ENCODE measurements around the gene CD300LF. TPM values are rescaled to one million over a fixed set of nuclear protein-coding genes. Genes with fewer than 3 reads are reported as not detected.
A peak's percentile ranks its signal among the peaks of the same experiment; 100 is the strongest.

Gene CD300LF
- total RNA-seq, 1 donor from 2014 or later: 0.19 TPM

- no peak for DNase-seq (ENCODE audit: extremely low spot score, unreplicated experiment)
- H3K27ac Mint-ChIP-seq: no peak overlapping the region
- no peaks in the 10 kb centered on the region for H3K9me3 Mint-ChIP-seq
- H3K4me1 Mint-ChIP-seq (ENCODE audit: unreplicated experiment): no peaks in the 10 kb centered on the region
- H3K27me3 Mint-ChIP-seq: peaks cover 76% of the 10 kb centered on the region
- H3K36me3 Mint-ChIP-seq: no peaks in the 10 kb centered on the region
- no peak overlapping the region for H3K4me3 Mint-ChIP-seq
- no peak for TF ChIP-seq CTCF (conservative IDR thresholded peaks at IDR 0.05)
These were observed 62.8 kb downstream of the CD300LF start for GRCh38 chr17:74649909-74650308.

GRCh38 chr17:74647871-74648672 is 64.7 kb downstream of the CD300LF start:
- no peak overlapping the region for H3K27ac Mint-ChIP-seq
- H3K4me1 Mint-ChIP-seq (ENCODE audit: unreplicated experiment): no peaks in the 10 kb centered on the region
- no peak for TF ChIP-seq CTCF (conservative IDR thresholded peaks at IDR 0.05)
- H3K27me3 Mint-ChIP-seq: peaks cover 78% of the 10 kb centered on the region
- no peak for DNase-seq (ENCODE audit: extremely low spot score, unreplicated experiment)
- no peaks in the 10 kb centered on the region for H3K9me3 Mint-ChIP-seq
- no peaks in the 10 kb centered on the region for H3K36me3 Mint-ChIP-seq
- H3K4me3 Mint-ChIP-seq: no peak overlapping the region

- TF ChIP-seq CTCF (conservative IDR thresholded peaks at IDR 0.05): peak; percentile 39
- Mint-ChIP-seq H3K27ac (no peak overlapping the region), H3K4me3 (no peak overlapping the region), H3K27me3 (peaks cover 77% of the 10 kb centered on the region), H3K4me1 (ENCODE audit: unreplicated experiment) (no peaks in the 10 kb centered on the region), H3K36me3 (no peaks in the 10 kb centered on the region), H3K9me3 (no peaks in the 10 kb centered on the region)
- DNase-seq (ENCODE audit: extremely low spot score, unreplicated experiment): no peak
These were observed 66.5 kb downstream of the CD300LF start for GRCh38 chr17:74646231-74646630.

- TF ChIP-seq CTCF (conservative IDR thresholded peaks at IDR 0.05): no peak
- Mint-ChIP-seq H3K4me3 (no peak overlapping the region), H3K36me3 (no peaks in the 10 kb centered on the region), H3K9me3 (no peaks in the 10 kb centered on the region), H3K27ac (no peak overlapping the region), H3K4me1 (ENCODE audit: unreplicated experiment) (no peaks in the 10 kb centered on the region), H3K27me3 (peaks cover 72% of the 10 kb centered on the region)
- DNase-seq (ENCODE audit: extremely low spot score, unreplicated experiment): no peak
These were observed 67.7 kb downstream of the CD300LF start for GRCh38 chr17:74645010-74645409.

GRCh38 chr17:74644419-74644818 is 68.3 kb downstream of the CD300LF start:
- H3K9me3 Mint-ChIP-seq: no peaks in the 10 kb centered on the region

More at GRCh38 chr17:74644419-74644818, 68.3 kb downstream of the CD300LF start:
- no peak for DNase-seq (ENCODE audit: extremely low spot score, unreplicated experiment)
- no peaks in the 10 kb centered on the region for H3K4me1 Mint-ChIP-seq (ENCODE audit: unreplicated experiment)
- no peaks in the 10 kb centered on the region for H3K36me3 Mint-ChIP-seq
- no peak overlapping the region for H3K4me3 Mint-ChIP-seq
- peaks cover 72% of the 10 kb centered on the region for H3K27me3 Mint-ChIP-seq
- TF ChIP-seq CTCF (conservative IDR thresholded peaks at IDR 0.05): no peak
- H3K27ac Mint-ChIP-seq: no peak overlapping the region

Small RNAs within 50 kb of the gene (microRNA-seq; reads per million reads assigned to microRNA genes)
- gene MIR3615: 59.2 reads per million, percentile 56 among the genes with 10 or more reads in this experiment

Other genes with a start within 250 kb of the CD300LF start
- 0.43 TPM in 1 of 2 replicates, not detected in the other for gene CD300A, start 246.3 kb downstream of the CD300LF start, total RNA-seq (ENCODE audit: low replicate concordance)
- gene CD300LB, start 181.4 kb downstream of the CD300LF start, total RNA-seq (ENCODE audit: low replicate concordance): not detected in 2 replicates
- not detected in 2 replicates for gene CD300C, start 166.8 kb downstream of the CD300LF start, total RNA-seq (ENCODE audit: low replicate concordance)
- gene CD300H, start 145.4 kb downstream of the CD300LF start, total RNA-seq (ENCODE audit: low replicate concordance): not detected in 2 replicates
- not detected in 2 replicates for gene CD300LD, start 120.6 kb downstream of the CD300LF start, total RNA-seq (ENCODE audit: low replicate concordance)
- gene CD300E, start 89.2 kb downstream of the CD300LF start, total RNA-seq (ENCODE audit: low replicate concordance): not detected in 2 replicates
- 3.4 and 4.2 TPM in 2 replicates for gene RAB37, start 24.3 kb upstream of the CD300LF start, total RNA-seq (ENCODE audit: low replicate concordance)
- gene NHERF1, start 35.7 kb upstream of the CD300LF start, total RNA-seq (ENCODE audit: low replicate concordance): 86.9 and 157 TPM in 2 replicates
- gene NAT9, start 63.4 kb upstream of the CD300LF start, total RNA-seq (ENCODE audit: low replicate concordance): 54.7 and 67.2 TPM in 2 replicates
- 0.36 and 0.72 TPM in 2 replicates for gene GRIN2C, start 147.0 kb upstream of the CD300LF start, total RNA-seq (ENCODE audit: low replicate concordance)
- gene FDXR, start 160.1 kb upstream of the CD300LF start, total RNA-seq (ENCODE audit: low replicate concordance): 28.1 and 44.4 TPM in 2 replicates
- 0.82 and 2.7 TPM in 2 replicates for gene FADS6, start 180.7 kb upstream of the CD300LF start, total RNA-seq (ENCODE audit: low replicate concordance)
- 0.56 and 1.4 TPM in 2 replicates for gene USH1G, start 210.3 kb upstream of the CD300LF start, total RNA-seq (ENCODE audit: low replicate concordance)
- 0.12 TPM in 1 of 2 replicates, not detected in the other for gene OTOP2, start 211.3 kb upstream of the CD300LF start, total RNA-seq (ENCODE audit: low replicate concordance)
- gene OTOP3, start 223.0 kb upstream of the CD300LF start, total RNA-seq (ENCODE audit: low replicate concordance): 0.80 and 1.3 TPM in 2 replicates

All from type B pancreatic cell (in vitro differentiated cells).